HL-60 (cell line): ENCODE measurements around the gene PAWR.

Experiments used
- DNase-seq, 2 experiments: peaks; one replicate each; pipeline ENCODE4 v3.0.0-alpha.2; 2010 to 2020; ENCODE audit warnings: low read depth in 1 of 2, low spot score in 1 of 2
- H3K27ac ChIP-seq: fragments of 250-450 bp; sonication (Bioruptor Pico); replicated peaks from 2 replicates; pipeline ENCODE4 v1.5.1; 2020; ENCODE audit warnings: mild to moderate bottlenecking, moderate library complexity
- H3K27me3 ChIP-seq: fragments of 250-450 bp; sonication (Bioruptor Pico); 2 replicates; pipeline ENCODE4 v1.5.1; 2021; ENCODE audit warnings: mild to moderate bottlenecking, moderate library complexity; ENCODE audit not compliant: insufficient read depth, poor library complexity, severe bottlenecking
- H3K4me3 ChIP-seq: replicated peaks from 2 replicates; pipeline ENCODE4 v1.5.1; 2011; ENCODE audit warnings: mild to moderate bottlenecking, control low read depth, low read length; ENCODE audit not compliant: insufficient read depth
- GABPA ChIP-seq: IDR thresholded peaks from 2 replicates; pipeline ENCODE4 v1.6.1; 2012; ENCODE audit warnings: low read depth
- POLR2AphosphoS5 ChIP-seq: IDR thresholded peaks from 2 replicates; pipeline ENCODE4 v1.6.1; 2012; ENCODE audit warnings: low read depth
- SPI1 ChIP-seq: IDR thresholded peaks from 2 replicates; pipeline ENCODE4 v1.6.1; 2012; ENCODE audit warnings: low read depth, mild to moderate bottlenecking, borderline replicate concordance
- TF ChIP-seq, protein P1 (sequence below): IDR thresholded peaks from one replicate; pipeline ENCODE4 v1.5.1; 2011; ENCODE audit warnings: low read length, control low read depth, inconsistent platforms; ENCODE audit not compliant: insufficient read depth
- TF ChIP-seq, protein P2 (sequence below): IDR thresholded peaks from 2 replicates; pipeline ENCODE4 v1.6.1; 2012; ENCODE audit warnings: low read depth; ENCODE audit not compliant: insufficient replicate concordance

PAWR gene

DNA sequence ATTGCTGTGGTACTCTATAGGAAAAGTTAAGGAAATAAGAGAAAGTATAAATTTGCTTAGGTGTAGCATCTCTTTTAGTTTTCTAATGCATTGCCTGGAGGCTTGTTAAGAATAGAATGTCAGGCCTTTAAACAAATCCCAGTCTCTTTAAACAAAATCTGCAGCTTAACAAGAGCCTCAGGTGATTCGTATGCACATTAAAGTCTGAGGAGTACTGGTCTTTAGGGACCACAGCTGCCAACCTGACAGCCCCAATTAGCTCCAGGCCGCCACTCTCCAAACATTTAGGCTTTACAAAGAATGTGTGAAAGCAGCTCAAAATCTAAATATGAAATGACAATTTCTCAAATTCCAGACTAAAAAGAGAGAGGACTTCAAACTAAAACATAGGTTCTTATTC is 35.7 kb downstream of the PAWR start:
- TF ChIP-seq POLR2AphosphoS5 (no peak), SPI1 (no peak), GABPA (no peak)
- TF ChIP-seq, protein P1, sequence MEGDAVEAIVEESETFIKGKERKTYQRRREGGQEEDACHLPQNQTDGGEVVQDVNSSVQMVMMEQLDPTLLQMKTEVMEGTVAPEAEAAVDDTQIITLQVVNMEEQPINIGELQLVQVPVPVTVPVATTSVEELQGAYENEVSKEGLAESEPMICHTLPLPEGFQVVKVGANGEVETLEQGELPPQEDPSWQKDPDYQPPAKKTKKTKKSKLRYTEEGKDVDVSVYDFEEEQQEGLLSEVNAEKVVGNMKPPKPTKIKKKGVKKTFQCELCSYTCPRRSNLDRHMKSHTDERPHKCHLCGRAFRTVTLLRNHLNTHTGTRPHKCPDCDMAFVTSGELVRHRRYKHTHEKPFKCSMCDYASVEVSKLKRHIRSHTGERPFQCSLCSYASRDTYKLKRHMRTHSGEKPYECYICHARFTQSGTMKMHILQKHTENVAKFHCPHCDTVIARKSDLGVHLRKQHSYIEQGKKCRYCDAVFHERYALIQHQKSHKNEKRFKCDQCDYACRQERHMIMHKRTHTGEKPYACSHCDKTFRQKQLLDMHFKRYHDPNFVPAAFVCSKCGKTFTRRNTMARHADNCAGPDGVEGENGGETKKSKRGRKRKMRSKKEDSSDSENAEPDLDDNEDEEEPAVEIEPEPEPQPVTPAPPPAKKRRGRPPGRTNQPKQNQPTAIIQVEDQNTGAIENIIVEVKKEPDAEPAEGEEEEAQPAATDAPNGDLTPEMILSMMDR = no peak
- TF ChIP-seq, protein P2, sequence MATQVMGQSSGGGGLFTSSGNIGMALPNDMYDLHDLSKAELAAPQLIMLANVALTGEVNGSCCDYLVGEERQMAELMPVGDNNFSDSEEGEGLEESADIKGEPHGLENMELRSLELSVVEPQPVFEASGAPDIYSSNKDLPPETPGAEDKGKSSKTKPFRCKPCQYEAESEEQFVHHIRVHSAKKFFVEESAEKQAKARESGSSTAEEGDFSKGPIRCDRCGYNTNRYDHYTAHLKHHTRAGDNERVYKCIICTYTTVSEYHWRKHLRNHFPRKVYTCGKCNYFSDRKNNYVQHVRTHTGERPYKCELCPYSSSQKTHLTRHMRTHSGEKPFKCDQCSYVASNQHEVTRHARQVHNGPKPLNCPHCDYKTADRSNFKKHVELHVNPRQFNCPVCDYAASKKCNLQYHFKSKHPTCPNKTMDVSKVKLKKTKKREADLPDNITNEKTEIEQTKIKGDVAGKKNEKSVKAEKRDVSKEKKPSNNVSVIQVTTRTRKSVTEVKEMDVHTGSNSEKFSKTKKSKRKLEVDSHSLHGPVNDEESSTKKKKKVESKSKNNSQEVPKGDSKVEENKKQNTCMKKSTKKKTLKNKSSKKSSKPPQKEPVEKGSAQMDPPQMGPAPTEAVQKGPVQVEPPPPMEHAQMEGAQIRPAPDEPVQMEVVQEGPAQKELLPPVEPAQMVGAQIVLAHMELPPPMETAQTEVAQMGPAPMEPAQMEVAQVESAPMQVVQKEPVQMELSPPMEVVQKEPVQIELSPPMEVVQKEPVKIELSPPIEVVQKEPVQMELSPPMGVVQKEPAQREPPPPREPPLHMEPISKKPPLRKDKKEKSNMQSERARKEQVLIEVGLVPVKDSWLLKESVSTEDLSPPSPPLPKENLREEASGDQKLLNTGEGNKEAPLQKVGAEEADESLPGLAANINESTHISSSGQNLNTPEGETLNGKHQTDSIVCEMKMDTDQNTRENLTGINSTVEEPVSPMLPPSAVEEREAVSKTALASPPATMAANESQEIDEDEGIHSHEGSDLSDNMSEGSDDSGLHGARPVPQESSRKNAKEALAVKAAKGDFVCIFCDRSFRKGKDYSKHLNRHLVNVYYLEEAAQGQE = no peak
- H3K27ac ChIP-seq = no peak overlapping the region
- no peaks in the 10 kb centered on the region for H3K27me3 ChIP-seq
- DNase-seq = no peak
- H3K4me3 ChIP-seq = no peak overlapping the region

DNA sequence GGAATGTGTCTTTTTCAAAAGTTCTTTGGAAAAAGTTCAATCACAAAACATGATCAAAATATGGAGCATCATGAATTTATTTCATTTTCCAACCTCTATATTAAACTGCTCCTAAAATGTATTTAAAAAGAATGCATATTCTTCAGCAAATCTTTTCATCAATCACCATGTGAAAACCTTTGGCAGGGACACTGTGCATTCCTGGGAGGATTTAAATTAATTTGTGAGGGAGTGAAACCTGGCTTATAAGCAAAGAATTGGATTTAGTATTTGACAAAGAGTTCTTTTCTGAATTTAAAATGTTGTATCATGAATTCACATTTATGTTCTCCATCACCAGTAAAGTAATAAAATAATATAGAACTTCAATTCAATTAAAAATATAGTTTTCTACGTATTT is 38.2 kb downstream of the PAWR start:
- H3K4me3 ChIP-seq = no peak overlapping the region
- no peak overlapping the region for H3K27ac ChIP-seq
- no peaks in the 10 kb centered on the region for H3K27me3 ChIP-seq
- TF ChIP-seq POLR2AphosphoS5 (no peak), GABPA (no peak), SPI1 (no peak)
- TF ChIP-seq, protein P1 = no peak
- TF ChIP-seq, protein P2 = no peak
- DNase-seq = no peak

DNA sequence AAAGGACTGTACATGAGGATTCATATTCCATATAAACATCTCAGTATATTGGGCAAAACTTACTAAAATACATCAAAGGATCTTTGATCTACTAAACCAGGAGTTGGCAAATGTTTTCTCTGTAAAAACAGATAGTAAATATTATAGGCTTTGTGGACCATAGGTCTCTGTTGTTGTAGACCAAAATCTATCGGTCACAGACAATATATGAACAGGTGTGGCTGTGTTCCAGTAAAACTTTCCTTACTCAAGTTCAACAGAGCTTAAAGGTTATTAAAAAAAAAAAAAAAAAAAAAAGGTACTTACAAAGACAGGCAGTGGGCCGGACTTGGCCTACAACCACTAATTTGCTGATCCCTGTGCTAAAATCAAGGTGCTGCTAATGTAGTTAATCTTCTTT is 40.3 kb downstream of the PAWR start:
- no peak for DNase-seq
- Histone ChIP-seq H3K27ac (no peak overlapping the region), H3K4me3 (no peak overlapping the region), H3K27me3 (no peaks in the 10 kb centered on the region)
- TF ChIP-seq, protein P2 = no peak
- TF ChIP-seq, protein P1 = no peak
- TF ChIP-seq GABPA (no peak), POLR2AphosphoS5 (no peak), SPI1 (no peak)
